RWPE2 (cell line): Measurements from ENCODE around the gene EIF5A.

ENCODE experiments used
- ATAC-seq: fragments of 200-7000 bp; cut with Tn5 transposase; 3 replicates; pipeline ENCODE4 v1.9.1; 2021; ENCODE audit warnings: low read depth
- DNase-seq: peaks from one replicate; pipeline ENCODE4 v3.0.0-alpha.2; 2020; ENCODE audit warnings: low spot score
- H3K27ac ChIP-seq: fragments of 450-650 bp; 2 replicates; pipeline ENCODE4 v1.5.1; 2017; ENCODE audit warnings: mild to moderate bottlenecking; ENCODE audit not compliant: poor library complexity, severe bottlenecking
- H3K27me3 ChIP-seq: fragments of 250-450 bp; sonication (Bioruptor Pico); 2 replicates; pipeline ENCODE4 v1.5.1; 2021; ENCODE audit warnings: mild to moderate bottlenecking, moderate library complexity; ENCODE audit not compliant: insufficient read depth, poor library complexity, severe bottlenecking
- H3K36me3 ChIP-seq: fragments of 250-450 bp; sonication (Bioruptor Pico); 2 replicates; pipeline ENCODE4 v1.5.1; 2020; ENCODE audit warnings: low read depth, mild to moderate bottlenecking, moderate library complexity
- H3K4me1 ChIP-seq: fragments of 250-450 bp; sonication (Bioruptor Pico); 2 replicates; pipeline ENCODE4 v1.5.1; 2021; ENCODE audit warnings: mild to moderate bottlenecking, moderate library complexity; ENCODE audit not compliant: insufficient read depth, poor library complexity, severe bottlenecking
- H3K4me3 ChIP-seq: fragments of 250-450 bp; sonication (Bioruptor Pico); 2 replicates; pipeline ENCODE4 v1.5.1; 2021; ENCODE audit warnings: mild to moderate bottlenecking, moderate library complexity; ENCODE audit not compliant: severe bottlenecking
- H3K9me3 ChIP-seq: fragments of 250-450 bp; sonication (Bioruptor Pico); 2 replicates; pipeline ENCODE4 v1.5.1; 2021; ENCODE audit warnings: mild to moderate bottlenecking, moderate library complexity; ENCODE audit not compliant: severe bottlenecking
- TF ChIP-seq, protein P1 (sequence below): fragments of 450-650 bp; IDR thresholded peaks from one replicate; pipeline ENCODE4 v1.5.1; 2017; ENCODE audit warnings: mild to moderate bottlenecking, moderate library complexity; ENCODE audit not compliant: poor library complexity, severe bottlenecking

Gene EIF5A

GRCh38 chr17:7260651-7261378 lies 46.6 kb upstream of the EIF5A start:
- H3K4me3 ChIP-seq = peak overlapping the region; percentile 71
- H3K9me3 ChIP-seq = no peaks in the 10 kb centered on the region
- H3K27me3 ChIP-seq = no peaks in the 10 kb centered on the region
- ATAC-seq (peak; percentile 49), DNase-seq (no peak)
- peak overlapping the region; percentile 86 for H3K27ac ChIP-seq
- H3K36me3 ChIP-seq = peaks cover 53% of the 10 kb centered on the region
- H3K4me1 ChIP-seq = peaks cover 23% of the 10 kb centered on the region
- TF ChIP-seq, protein P1, sequence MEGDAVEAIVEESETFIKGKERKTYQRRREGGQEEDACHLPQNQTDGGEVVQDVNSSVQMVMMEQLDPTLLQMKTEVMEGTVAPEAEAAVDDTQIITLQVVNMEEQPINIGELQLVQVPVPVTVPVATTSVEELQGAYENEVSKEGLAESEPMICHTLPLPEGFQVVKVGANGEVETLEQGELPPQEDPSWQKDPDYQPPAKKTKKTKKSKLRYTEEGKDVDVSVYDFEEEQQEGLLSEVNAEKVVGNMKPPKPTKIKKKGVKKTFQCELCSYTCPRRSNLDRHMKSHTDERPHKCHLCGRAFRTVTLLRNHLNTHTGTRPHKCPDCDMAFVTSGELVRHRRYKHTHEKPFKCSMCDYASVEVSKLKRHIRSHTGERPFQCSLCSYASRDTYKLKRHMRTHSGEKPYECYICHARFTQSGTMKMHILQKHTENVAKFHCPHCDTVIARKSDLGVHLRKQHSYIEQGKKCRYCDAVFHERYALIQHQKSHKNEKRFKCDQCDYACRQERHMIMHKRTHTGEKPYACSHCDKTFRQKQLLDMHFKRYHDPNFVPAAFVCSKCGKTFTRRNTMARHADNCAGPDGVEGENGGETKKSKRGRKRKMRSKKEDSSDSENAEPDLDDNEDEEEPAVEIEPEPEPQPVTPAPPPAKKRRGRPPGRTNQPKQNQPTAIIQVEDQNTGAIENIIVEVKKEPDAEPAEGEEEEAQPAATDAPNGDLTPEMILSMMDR = no peak

- DNase-seq = no peak
- Histone ChIP-seq H3K4me1 (peaks cover 23% of the 10 kb centered on the region), H3K36me3 (peaks cover 47% of the 10 kb centered on the region), H3K4me3 (peak overlapping the region; percentile 71), H3K27ac (peak overlapping the region; percentile 86), H3K27me3 (no peaks in the 10 kb centered on the region), H3K9me3 (no peaks in the 10 kb centered on the region)
- ATAC-seq = peak; percentile 1; the same call in 1 of the 3 replicates
- TF ChIP-seq, protein P1 = no peak
Observed at GRCh38 chr17:7261379-7262191, 45.8 kb upstream of the EIF5A start.

DNA sequence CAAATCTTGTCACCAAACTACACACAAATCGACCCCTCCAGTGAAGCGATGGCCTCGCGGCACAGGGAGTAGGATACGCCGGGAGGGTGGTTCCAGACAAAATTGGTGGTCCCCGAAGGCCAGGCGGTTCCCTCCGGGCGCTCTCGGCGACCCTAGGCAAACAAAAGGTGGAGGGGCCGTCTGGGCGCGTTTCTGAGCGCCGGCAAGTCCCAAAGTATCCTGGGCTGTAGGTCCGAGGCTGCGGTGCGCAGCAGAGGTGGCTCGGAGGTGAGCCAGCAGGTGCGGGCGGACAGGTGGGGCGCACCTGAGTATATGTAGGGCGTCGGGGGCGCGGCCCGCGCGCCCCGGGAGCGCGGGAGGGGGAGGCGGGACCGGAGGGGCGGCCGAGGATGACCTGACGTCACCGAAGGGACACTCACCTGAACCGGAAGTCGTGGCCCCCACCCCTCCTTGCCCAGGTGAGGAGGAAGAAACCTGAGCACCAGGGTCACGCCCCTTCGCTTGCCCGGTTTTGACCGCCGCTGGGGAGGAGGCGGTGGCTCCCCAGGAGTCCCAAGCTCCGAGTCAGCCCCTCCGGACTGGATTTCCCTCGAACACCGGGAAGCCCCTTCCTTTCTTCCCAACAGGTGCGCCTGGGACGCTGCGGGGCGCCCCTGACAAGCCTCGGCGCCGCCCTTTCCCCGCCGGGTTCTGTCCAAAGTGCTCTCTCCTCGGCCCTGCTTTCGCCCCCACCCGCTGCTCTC lies 45.1 kb upstream of the EIF5A start, which contains the start of gene CLDN7:
Gene CLDN7, minus strand, starts transcription at position 287 of the 743 bp plus-strand sequence. CDS start 435 bp downstream, outside the sequence.
- TF ChIP-seq, protein P1 = peak; percentile 55
- DNase-seq = peak; percentile 96
- peaks cover 23% of the 10 kb centered on the region for H3K4me1 ChIP-seq
- H3K9me3 ChIP-seq = no peaks in the 10 kb centered on the region
- H3K27me3 ChIP-seq = no peaks in the 10 kb centered on the region
- peak within 1 kb of the TSS; percentile 71 for H3K4me3 ChIP-seq
- peaks cover 40% of the 10 kb centered on the region for H3K36me3 ChIP-seq
- peak within 1 kb of the TSS; percentile 86 for H3K27ac ChIP-seq
- peak; percentile 50 for ATAC-seq

DNA sequence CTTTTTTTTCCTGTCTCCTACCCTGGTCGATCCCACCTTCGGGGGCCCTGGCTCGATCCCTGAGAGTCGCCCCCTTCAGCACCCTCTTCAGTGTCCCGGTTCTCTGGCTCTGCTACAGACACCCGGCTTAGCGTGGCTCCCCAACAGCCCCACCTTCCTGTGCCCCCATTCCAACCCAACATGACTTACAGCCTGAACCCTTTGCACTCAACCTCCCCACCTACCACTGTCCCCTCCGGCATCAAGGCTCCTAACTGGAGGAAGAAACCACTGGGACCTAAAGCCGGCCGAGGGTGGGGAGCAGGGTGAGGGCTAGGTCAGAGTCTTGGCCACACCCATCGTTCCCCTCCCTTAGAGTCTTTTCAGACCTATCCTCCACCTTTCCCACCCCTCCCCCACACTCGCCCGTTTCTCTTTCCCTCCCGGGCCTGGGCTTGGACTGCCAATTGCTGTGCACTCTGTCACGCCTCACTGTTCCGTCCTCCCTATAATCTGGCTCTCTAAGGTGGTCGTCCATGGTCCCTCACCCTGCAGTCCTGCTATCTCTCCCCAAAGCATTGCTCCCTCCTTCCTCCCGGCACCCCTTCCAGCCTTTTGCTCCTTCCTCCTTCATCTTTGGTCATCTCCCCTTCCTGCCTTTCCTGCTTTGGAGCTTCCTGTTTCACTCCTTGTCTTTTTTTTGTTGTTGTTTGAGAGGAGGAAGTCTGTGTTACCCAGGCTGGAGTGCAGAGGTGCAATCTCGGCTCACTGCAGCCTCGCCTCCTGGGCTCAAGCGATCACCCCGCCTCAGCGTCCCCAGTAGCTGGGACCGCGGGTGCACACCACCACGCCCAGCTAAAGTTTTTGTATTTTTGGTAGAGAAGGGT lies 44.3 kb upstream of the EIF5A start:
- Histone ChIP-seq H3K4me3 (peak overlapping the region; percentile 71), H3K4me1 (peaks cover 23% of the 10 kb centered on the region), H3K36me3 (peaks cover 32% of the 10 kb centered on the region), H3K9me3 (no peaks in the 10 kb centered on the region), H3K27me3 (no peaks in the 10 kb centered on the region), H3K27ac (peak overlapping the region; percentile 86)
- DNase-seq = no peak
- peak; percentile 44 for ATAC-seq
- TF ChIP-seq, protein P1 = no peak
